ENCODE data around the gene TBP.
A peak's percentile ranks its signal among the peaks of the same experiment; 100 is the strongest.

TBP gene

GRCh38 chr6:170552765-170553533 is 1.2 kb upstream of the TBP start, which contains the start of gene PSMB1:
PSMB1 (minus strand) TSS chr6:170553307; CDS start chr6:170553242, 65 bp downstream.
- ATAC-seq, result peak; percentile 90
- TF ChIP-seq TSHZ2 (CRISPR knock-in tag; IDR thresholded peaks at IDR 0.05), result peak; percentile 61; the same call in 1 of the 2 replicates
- no peak for TF ChIP-seq TCF4 (CRISPR knock-in tag; IDR thresholded peaks at IDR 0.05; ENCODE audit: borderline replicate concordance)
- TF ChIP-seq ZFP3 (CRISPR knock-in tag; IDR thresholded peaks at IDR 0.05), result peak; percentile 66; the same call in 1 of the 2 replicates

GRCh38 chr6:170553534-170554012 is 596 bp upstream of the TBP start:
- ATAC-seq, result peak; percentile 53
- TF ChIP-seq OSR1 (CRISPR knock-in tag; IDR thresholded peaks at IDR 0.05), result no peak
- no peak for TF ChIP-seq BACH2 (CRISPR knock-in tag; IDR thresholded peaks at IDR 0.05; ENCODE audit: borderline replicate concordance)
- TF ChIP-seq TCF4 (CRISPR knock-in tag; IDR thresholded peaks at IDR 0.05; ENCODE audit: borderline replicate concordance), result no peak
- no peak for TF ChIP-seq RARB (CRISPR knock-in tag; IDR thresholded peaks at IDR 0.05)
- no peak for TF ChIP-seq ARNTL (CRISPR knock-in tag; IDR thresholded peaks at IDR 0.05; ENCODE audit: borderline replicate concordance, low read depth)
- no peak for TF ChIP-seq PATZ1 (CRISPR knock-in tag; IDR thresholded peaks at IDR 0.05; ENCODE audit: borderline replicate concordance)
- no peak for TF ChIP-seq PPARA (CRISPR knock-in tag; IDR thresholded peaks at IDR 0.05; ENCODE audit: borderline replicate concordance)
- no peak for TF ChIP-seq ISL1 (CRISPR knock-in tag; IDR thresholded peaks at IDR 0.05)
- TF ChIP-seq CREB5 (CRISPR knock-in tag; IDR thresholded peaks at IDR 0.05; ENCODE audit: low read depth), result no peak
- TF ChIP-seq TOX (CRISPR knock-in tag; IDR thresholded peaks at IDR 0.05; ENCODE audit: borderline replicate concordance), result no peak
- no peak for TF ChIP-seq ZNF8 (CRISPR knock-in tag; IDR thresholded peaks at IDR 0.05)
- no peak for TF ChIP-seq POU6F1 (CRISPR knock-in tag; IDR thresholded peaks at IDR 0.05; ENCODE audit: borderline replicate concordance, low read depth)
- TF ChIP-seq TSHZ2 (CRISPR knock-in tag; IDR thresholded peaks at IDR 0.05), result no peak
- TF ChIP-seq CSDC2 (CRISPR knock-in tag; IDR thresholded peaks at IDR 0.05), result no peak
- TF ChIP-seq ZFP3 (CRISPR knock-in tag; IDR thresholded peaks at IDR 0.05), result no peak
- no peak for TF ChIP-seq SNAI2 (CRISPR knock-in tag; IDR thresholded peaks at IDR 0.05)
- TF ChIP-seq ZNF565 (CRISPR knock-in tag; conservative IDR thresholded peaks at IDR 0.05; ENCODE audit: low read depth), result no peak
- no peak for TF ChIP-seq GLIS3 (CRISPR knock-in tag; IDR thresholded peaks at IDR 0.05)
- TF ChIP-seq ESRRG (CRISPR knock-in tag; IDR thresholded peaks at IDR 0.05), result no peak

All from SK-N-SH treated with all-trans-retinoic acid at 6 μM for 48 hours (cell line).